Large intestine (tissue), 3 donors: ENCODE data around the gene ANKRD33B. TPM values are rescaled to one million over a fixed set of nuclear protein-coding genes. Genes with fewer than 3 reads are reported as not detected.

ENCODE experiments used
- DNase-seq, 2 donors: peaks; one replicate each; pipeline versions ENCODE4 v3.0.0 to v3.0.0-alpha.2; 2013
- H3K27ac ChIP-seq: one replicate; pipeline ENCODE4 v1.5.1; 2013; ENCODE audit warnings: low read length
- H3K27me3 ChIP-seq: 2 replicates; pipeline ENCODE4 v1.6.1; 2013; ENCODE audit warnings: low read length; ENCODE audit not compliant: control insufficient read depth, insufficient read depth
- H3K36me3 ChIP-seq: 2 replicates; pipeline ENCODE4 v1.6.1; 2013; ENCODE audit warnings: low read length; ENCODE audit not compliant: control insufficient read depth, insufficient read depth
- H3K4me1 ChIP-seq: one replicate; pipeline ENCODE4 v1.6.1; 2013; ENCODE audit warnings: low read length; ENCODE audit not compliant: control insufficient read depth, insufficient read depth
- H3K4me3 ChIP-seq: one replicate; pipeline ENCODE4 v1.5.1; 2013; ENCODE audit warnings: low read length
- H3K9me3 ChIP-seq: one replicate; pipeline ENCODE4 v1.6.1; 2013; ENCODE audit warnings: mild to moderate bottlenecking, low read depth, low read length, moderate library complexity; ENCODE audit not compliant: control insufficient read depth
- WGBS: methylation state at CpG from one replicate; pipeline ENCODE4 v1.1.5; 2013; ENCODE audit warnings: low lambda C conversion rate; ENCODE audit not compliant: insufficient coverage; 5-methylcytosine and 5-hydroxymethylcytosine counted together
- polyA plus RNA-seq: library from polyadenylated mRNA; unstranded; fragments of 120-200 nt; gene quantifications from one replicate; pipeline ENCODE4 v1.2.1, GENCODE V29; 2013

ANKRD33B gene
- polyA plus RNA-seq, 1 donor, result 0.88 TPM

- H3K27me3 ChIP-seq, result peaks cover 39% of the 10 kb centered on the region
- H3K4me3 ChIP-seq, result no peak overlapping the region
- no peak for DNase-seq
- no peaks in the 10 kb centered on the region for H3K4me1 ChIP-seq
- peaks cover 6% of the 10 kb centered on the region for H3K9me3 ChIP-seq
- WGBS, result 10% methylated on average over 2 of the region's 68 CpGs
- no peak overlapping the region for H3K27ac ChIP-seq
- H3K36me3 ChIP-seq, result no peaks in the 10 kb centered on the region
These were observed 86.0 kb downstream of the ANKRD33B start for GRCh38 chr5:10649666-10650380.

- Histone ChIP-seq H3K4me1 (no peaks in the 10 kb centered on the region), H3K4me3 (no peak overlapping the region), H3K27ac (no peak overlapping the region), H3K27me3 (peaks cover 36% of the 10 kb centered on the region), H3K36me3 (no peaks in the 10 kb centered on the region), H3K9me3 (peaks cover 6% of the 10 kb centered on the region)
- WGBS, result no CpG with 5 or more reads among the region's 13 CpGs
- no peak for DNase-seq
These were observed 88.3 kb downstream of the ANKRD33B start for GRCh38 chr5:10652151-10652550.

GRCh38 chr5:10652606-10653005, 88.7 kb downstream of the ANKRD33B start:
- Histone ChIP-seq H3K27ac (no peak overlapping the region), H3K9me3 (peaks cover 6% of the 10 kb centered on the region), H3K27me3 (peaks cover 34% of the 10 kb centered on the region), H3K36me3 (no peaks in the 10 kb centered on the region), H3K4me3 (no peak overlapping the region), H3K4me1 (no peaks in the 10 kb centered on the region)
- DNase-seq, result no peak
- no CpG with 5 or more reads among the region's 8 CpGs for WGBS

- Histone ChIP-seq H3K27me3 (peaks cover 31% of the 10 kb centered on the region), H3K4me3 (no peak overlapping the region), H3K27ac (no peak overlapping the region), H3K9me3 (peaks cover 6% of the 10 kb centered on the region), H3K4me1 (no peaks in the 10 kb centered on the region), H3K36me3 (no peaks in the 10 kb centered on the region)
- no peak for DNase-seq
- no CpG with 5 or more reads among the region's 4 CpGs for WGBS
These were observed 89.2 kb downstream of the ANKRD33B start for GRCh38 chr5:10653043-10653442.

- H3K9me3 ChIP-seq, result peaks cover 4% of the 10 kb centered on the region
- H3K4me1 ChIP-seq, result no peaks in the 10 kb centered on the region
- peaks cover 24% of the 10 kb centered on the region for H3K27me3 ChIP-seq
- WGBS, result 80% methylated on average over 1 of the region's 12 CpGs
- H3K36me3 ChIP-seq, result no peaks in the 10 kb centered on the region
- no peak overlapping the region for H3K27ac ChIP-seq
- no peak for DNase-seq
- H3K4me3 ChIP-seq, result no peak overlapping the region
These were observed 90.0 kb downstream of the ANKRD33B start for GRCh38 chr5:10653751-10654400.

GRCh38 chr5:10654566-10654965, 90.7 kb downstream of the ANKRD33B start:
- Histone ChIP-seq H3K9me3 (no peaks in the 10 kb centered on the region), H3K27me3 (peaks cover 18% of the 10 kb centered on the region), H3K27ac (no peak overlapping the region), H3K4me3 (no peak overlapping the region), H3K36me3 (no peaks in the 10 kb centered on the region), H3K4me1 (no peaks in the 10 kb centered on the region)
- no peak for DNase-seq
- no CpG with 5 or more reads among the region's 13 CpGs for WGBS

GRCh38 chr5:10655161-10655971, 91.5 kb downstream of the ANKRD33B start:
- peaks cover 13% of the 10 kb centered on the region for H3K27me3 ChIP-seq
- no peak overlapping the region for H3K27ac ChIP-seq
- H3K9me3 ChIP-seq, result no peaks in the 10 kb centered on the region
- no peaks in the 10 kb centered on the region for H3K4me1 ChIP-seq
- no peak for DNase-seq
- no peak overlapping the region for H3K4me3 ChIP-seq
- whole genome bisulfite sequencing, result no CpG with 5 or more reads among the region's 29 CpGs
- no peaks in the 10 kb centered on the region for H3K36me3 ChIP-seq

- DNase-seq, result no peak
- WGBS, result 60% methylated on average over 2 of the region's 18 CpGs
These were observed 92.3 kb downstream of the ANKRD33B start for GRCh38 chr5:10655972-10656830.

GRCh38 chr5:10658265-10658664, 94.4 kb downstream of the ANKRD33B start:
- no peaks in the 10 kb centered on the region for H3K36me3 ChIP-seq
- no peak overlapping the region for H3K4me3 ChIP-seq
- peaks cover 5% of the 10 kb centered on the region for H3K27me3 ChIP-seq
- H3K4me1 ChIP-seq, result no peaks in the 10 kb centered on the region
- no peak overlapping the region for H3K27ac ChIP-seq
- DNase-seq, result no peak
- H3K9me3 ChIP-seq, result no peaks in the 10 kb centered on the region
- no CpG with 5 or more reads among the region's 4 CpGs for WGBS

More at GRCh38 chr5:10655972-10656830, 92.3 kb downstream of the ANKRD33B start:
- no peaks in the 10 kb centered on the region for H3K9me3 ChIP-seq
- H3K4me3 ChIP-seq, result no peak overlapping the region
- no peaks in the 10 kb centered on the region for H3K4me1 ChIP-seq
- peaks cover 7% of the 10 kb centered on the region for H3K27me3 ChIP-seq
- H3K36me3 ChIP-seq, result no peaks in the 10 kb centered on the region
- no peak overlapping the region for H3K27ac ChIP-seq

- no peaks in the 10 kb centered on the region for H3K36me3 ChIP-seq
- no peak for DNase-seq
- peaks cover 5% of the 10 kb centered on the region for H3K27me3 ChIP-seq
- H3K9me3 ChIP-seq, result no peaks in the 10 kb centered on the region
- WGBS, result no CpG with 5 or more reads among the region's 3 CpGs
- no peak overlapping the region for H3K27ac ChIP-seq
- no peak overlapping the region for H3K4me3 ChIP-seq
- H3K4me1 ChIP-seq, result no peaks in the 10 kb centered on the region
These were observed 96.3 kb downstream of the ANKRD33B start for GRCh38 chr5:10660135-10660534.
